ENCODE data around the gene ROCK1. TPM values are rescaled to one million over a fixed set of nuclear protein-coding genes. Genes with fewer than 3 reads are reported as not detected.
"Not testable (repeated sequence)": the region's sequence is repeated elsewhere in the genome, so short reads cannot be mapped to it uniquely, and the experiment has no call there.

The ROCK1 gene
- total RNA-seq, result 10 to 100 TPM; 68.1 to 74.9 TPM

GRCh38 chr18:21111346-21112139, at the start of gene ROCK1:
TSS of gene ROCK1 (minus strand) at chr18:21111813. CDS start at chr18:21110910, 903 bp downstream.
- ATAC-seq (peak; percentile 96), DNase-seq (ENCODE audit: low spot score) (peak; percentile 99)
- H3K9me3 Mint-ChIP-seq, result no peaks in the 10 kb centered on the region
- H3K36me3 Mint-ChIP-seq, result peaks cover 5% of the 10 kb centered on the region
- H3K4me3 Mint-ChIP-seq, result no peak within 1 kb of the TSS
- H3K27ac Mint-ChIP-seq, result peak within 1 kb of the TSS; percentile 75 to 92
- H3K27me3 Mint-ChIP-seq, result no peaks in the 10 kb centered on the region
- H3K4me1 Mint-ChIP-seq (ENCODE audit: low read depth in 2 of 2), result peaks cover 15 to 17% of the 10 kb centered on the region in 2 donors

GRCh38 chr18:21155443-21155842, 43.8 kb upstream of the ROCK1 start:
- Mint-ChIP-seq H3K4me1 (ENCODE audit: low read depth in 2 of 2) (no peaks in the 10 kb centered on the region), H3K9me3 (peaks cover 9% of the 10 kb centered on the region), H3K36me3 (peaks cover 18% of the 10 kb centered on the region), H3K27me3 (peaks cover 2 to 21% of the 10 kb centered on the region in 2 donors), H3K27ac (no peak overlapping the region), H3K4me3 (no peak overlapping the region)
- no peak for ATAC-seq
- no peak for DNase-seq (ENCODE audit: low spot score)

- no peak for ATAC-seq
- H3K27ac Mint-ChIP-seq, result no peak overlapping the region
- no peaks in the 10 kb centered on the region for H3K9me3 Mint-ChIP-seq
- H3K27me3 Mint-ChIP-seq, result peaks cover 10 to 18% of the 10 kb centered on the region in 2 donors
- no peaks in the 10 kb centered on the region for H3K36me3 Mint-ChIP-seq
- DNase-seq (ENCODE audit: low spot score), result no peak
- no peak overlapping the region for H3K4me3 Mint-ChIP-seq
- no peaks in the 10 kb centered on the region for H3K4me1 Mint-ChIP-seq (ENCODE audit: low read depth in 2 of 2)
These were observed 34.4 kb upstream of the ROCK1 start for GRCh38 chr18:21146016-21146415.

- Mint-ChIP-seq H3K4me1 (ENCODE audit: low read depth in 2 of 2) (no peaks in the 10 kb centered on the region), H3K36me3 (no peaks in the 10 kb centered on the region), H3K27ac (no peak overlapping the region), H3K27me3 (peaks cover 9 to 14% of the 10 kb centered on the region in 2 donors), H3K9me3 (no peaks in the 10 kb centered on the region), H3K4me3 (no peak overlapping the region)
- ATAC-seq (no peak), DNase-seq (ENCODE audit: low spot score) (no peak)
These were observed 33.8 kb upstream of the ROCK1 start for GRCh38 chr18:21145371-21145770.

GRCh38 chr18:21141668-21142422, 30.2 kb upstream of the ROCK1 start:
- Mint-ChIP-seq H3K36me3 (no peaks in the 10 kb centered on the region), H3K27me3 (peaks cover 2 to 6% of the 10 kb centered on the region in 2 donors), H3K4me1 (ENCODE audit: low read depth in 2 of 2) (no peaks in the 10 kb centered on the region), H3K4me3 (no peak overlapping the region), H3K9me3 (no peaks in the 10 kb centered on the region), H3K27ac (no peak overlapping the region)
- ATAC-seq, result no peak
- DNase-seq (ENCODE audit: low spot score), result no peak

- not testable (repeated sequence) for H3K9me3 Mint-ChIP-seq; ATAC-seq; H3K36me3 Mint-ChIP-seq; H3K4me1 Mint-ChIP-seq (ENCODE audit: low read depth in 2 of 2); DNase-seq (ENCODE audit: low spot score); H3K27me3 Mint-ChIP-seq; H3K27ac Mint-ChIP-seq; H3K4me3 Mint-ChIP-seq
These were observed 26.3 kb upstream of the ROCK1 start for GRCh38 chr18:21137719-21138488.

GRCh38 chr18:21134895-21135294, 23.3 kb upstream of the ROCK1 start:
- Mint-ChIP-seq H3K36me3 (no peaks in the 10 kb centered on the region), H3K27ac (no peak overlapping the region), H3K4me1 (ENCODE audit: low read depth in 2 of 2) (no peaks in the 10 kb centered on the region), H3K27me3 (peaks cover 5 to 6% of the 10 kb centered on the region in 2 donors), H3K9me3 (no peaks in the 10 kb centered on the region), H3K4me3 (no peak overlapping the region)
- ATAC-seq, result no peak
- no peak for DNase-seq (ENCODE audit: low spot score)

GRCh38 chr18:21132398-21132918, 20.8 kb upstream of the ROCK1 start:
- H3K27ac Mint-ChIP-seq, result no peak overlapping the region
- no peak for DNase-seq (ENCODE audit: low spot score)

GRCh38 chr18:21131698-21132227, 20.1 kb upstream of the ROCK1 start:
- no peak overlapping the region for H3K4me3 Mint-ChIP-seq
- no peaks in the 10 kb centered on the region for H3K36me3 Mint-ChIP-seq
- H3K27me3 Mint-ChIP-seq, result peaks cover 10 to 14% of the 10 kb centered on the region in 2 donors
- H3K9me3 Mint-ChIP-seq, result no peaks in the 10 kb centered on the region
- H3K4me1 Mint-ChIP-seq (ENCODE audit: low read depth in 2 of 2), result no peaks in the 10 kb centered on the region
- no peak overlapping the region for H3K27ac Mint-ChIP-seq
- DNase-seq (ENCODE audit: low spot score), result no peak
- no peak for ATAC-seq

More at GRCh38 chr18:21132398-21132918, 20.8 kb upstream of the ROCK1 start:
- H3K36me3 Mint-ChIP-seq, result no peaks in the 10 kb centered on the region
- H3K4me3 Mint-ChIP-seq, result no peak overlapping the region
- no peaks in the 10 kb centered on the region for H3K4me1 Mint-ChIP-seq (ENCODE audit: low read depth in 2 of 2)
- no peaks in the 10 kb centered on the region for H3K9me3 Mint-ChIP-seq
- peak in 1 of 2 donors; percentile 36 for ATAC-seq
- H3K27me3 Mint-ChIP-seq, result peaks cover 7 to 8% of the 10 kb centered on the region in 2 donors

GRCh38 chr18:21129566-21130216, 18.1 kb upstream of the ROCK1 start:
- no peak for DNase-seq (ENCODE audit: low spot score)
- H3K4me3 Mint-ChIP-seq, result no peak overlapping the region

GRCh38 chr18:21123290-21123926, 11.8 kb upstream of the ROCK1 start:
- H3K27me3 Mint-ChIP-seq, result peaks cover 7 to 19% of the 10 kb centered on the region in 2 donors
- H3K27ac Mint-ChIP-seq, result no peak overlapping the region
- H3K4me1 Mint-ChIP-seq (ENCODE audit: low read depth in 2 of 2), result peaks cover 0 to 5% of the 10 kb centered on the region in 2 donors
- no peaks in the 10 kb centered on the region for H3K9me3 Mint-ChIP-seq
- no peaks in the 10 kb centered on the region for H3K36me3 Mint-ChIP-seq
- no peak for ATAC-seq
- H3K4me3 Mint-ChIP-seq, result no peak overlapping the region
- no peak for DNase-seq (ENCODE audit: low spot score)

More at GRCh38 chr18:21129566-21130216, 18.1 kb upstream of the ROCK1 start:
- no peaks in the 10 kb centered on the region for H3K36me3 Mint-ChIP-seq
- no peak overlapping the region for H3K27ac Mint-ChIP-seq
- no peak for ATAC-seq
- peaks cover 7 to 8% of the 10 kb centered on the region in 2 donors for H3K27me3 Mint-ChIP-seq
- H3K9me3 Mint-ChIP-seq, result no peaks in the 10 kb centered on the region
- H3K4me1 Mint-ChIP-seq (ENCODE audit: low read depth in 2 of 2), result no peaks in the 10 kb centered on the region

GRCh38 chr18:21118806-21119205, 7.2 kb upstream of the ROCK1 start:
- Mint-ChIP-seq H3K36me3 (no peaks in the 10 kb centered on the region), H3K4me1 (ENCODE audit: low read depth in 2 of 2) (peaks cover 0 to 4% of the 10 kb centered on the region in 2 donors), H3K27ac (no peak overlapping the region), H3K9me3 (no peaks in the 10 kb centered on the region), H3K4me3 (no peak overlapping the region), H3K27me3 (peaks cover 8 to 18% of the 10 kb centered on the region in 2 donors)
- ATAC-seq (no peak), DNase-seq (ENCODE audit: low spot score) (no peak)

Data from natural killer cell treated with Interleukin-12 subunit alpha and Interleukin-12 subunit beta and Interleukin-15 and Interleukin-18, amount 100 ng/mL, for 72 hours (primary cell).